Uterus (tissue), 2 donors: ENCODE data around the gene IRAK1.

Source experiments
- CTCF ChIP-seq, 4 experiments: fragments of 200-600 bp in 2 of 4; fragments of 450-650 bp in 2 of 4; sonication (generic) in 2 of 4; IDR thresholded peaks; one replicate each; pipeline ENCODE4 v1.5.1; 2016 to 2019; ENCODE audit warnings: antibody characterized with exemption in 4 of 4, mild to moderate bottlenecking in 2 of 4, moderate library complexity in 1 of 4
- POLR2A ChIP-seq, 2 donors: fragments of 450-650 bp; IDR thresholded peaks; one replicate each; pipeline ENCODE4 v1.6.1; 2016; ENCODE audit warnings: antibody characterized with exemption in 2 of 2, mild to moderate bottlenecking in 1 of 2, moderate library complexity in 1 of 2

DNA sequence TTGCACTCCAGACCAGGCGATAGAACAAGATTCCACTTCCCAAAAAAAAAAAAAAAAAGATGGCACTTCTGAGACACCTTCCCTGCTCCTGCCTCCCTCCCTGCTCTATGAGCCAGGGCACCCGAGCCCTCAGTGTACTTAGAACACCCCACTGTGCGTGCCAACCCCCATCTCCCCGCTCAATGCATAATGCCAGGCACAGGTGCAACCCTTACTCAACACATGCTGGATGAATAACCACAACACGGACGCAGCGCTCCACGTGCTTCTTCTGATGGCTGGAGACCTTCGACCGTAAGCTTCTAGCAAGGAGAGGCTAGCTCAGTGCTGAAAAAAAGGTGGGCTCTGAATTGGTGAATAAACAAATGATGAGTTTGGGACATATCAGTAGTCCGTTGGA lies 19.9 kb upstream of the IRAK1 start:
- TF ChIP-seq POLR2A (IDR thresholded peaks at IDR 0.05): no peak
- TF ChIP-seq CTCF (IDR thresholded peaks at IDR 0.05): no peak
